GM23338 (cell line): Measurements from ENCODE around the gene STAM2.

Experiments used
- CREB1 ChIP-seq: fragments of 250-450 bp; sonication (Bioruptor Pico); IDR thresholded peaks from 2 replicates; pipeline ENCODE4 v1.5.0; 2020; ENCODE audit warnings: low read depth, mild to moderate bottlenecking, moderate library complexity
- EZH2 ChIP-seq: fragments of 200-600 bp; sonication (generic); IDR thresholded peaks from one replicate; pipeline ENCODE4 v1.8.0; 2017; ENCODE audit warnings: antibody characterized with exemption, mild to moderate bottlenecking, low read depth; ENCODE audit not compliant: unreplicated experiment
- EZH2phosphoT487 ChIP-seq: fragments of 200-600 bp; sonication (generic); IDR thresholded peaks from one replicate; pipeline ENCODE4 v1.8.1; 2018; ENCODE audit warnings: antibody characterized with exemption; ENCODE audit not compliant: unreplicated experiment
- REST ChIP-seq: IDR thresholded peaks from one replicate; pipeline ENCODE4 v1.6.1; 2018; ENCODE audit warnings: antibody characterized with exemption; ENCODE audit not compliant: unreplicated experiment
- STAT1 ChIP-seq: IDR thresholded peaks from one replicate; pipeline ENCODE4 v1.6.1; 2016; ENCODE audit warnings: antibody characterized with exemption; ENCODE audit not compliant: unreplicated experiment
- ZNF331 ChIP-seq: fragments of 250-450 bp; sonication (Bioruptor Pico); IDR thresholded peaks from 2 replicates; pipeline ENCODE4 v1.5.0; 2020; ENCODE audit warnings: low read depth, mild to moderate bottlenecking, moderate library complexity
- TF ChIP-seq, protein P1 (sequence below), 2 experiments: fragments of 200-600 bp in 1 of 2; sonication (generic) in 1 of 2; conservative IDR thresholded peaks; 2 replicates each; pipeline versions ENCODE4 v1.5.1 to v1.6.1; 2016 to 2017; ENCODE audit warnings: antibody characterized with exemption in 2 of 2, low read depth in 2 of 2, mild to moderate bottlenecking in 2 of 2, moderate library complexity in 1 of 2

GRCh38 chr2:152114366-152114765 lies 61.2 kb downstream of the STAM2 start:
- TF ChIP-seq, protein P1, sequence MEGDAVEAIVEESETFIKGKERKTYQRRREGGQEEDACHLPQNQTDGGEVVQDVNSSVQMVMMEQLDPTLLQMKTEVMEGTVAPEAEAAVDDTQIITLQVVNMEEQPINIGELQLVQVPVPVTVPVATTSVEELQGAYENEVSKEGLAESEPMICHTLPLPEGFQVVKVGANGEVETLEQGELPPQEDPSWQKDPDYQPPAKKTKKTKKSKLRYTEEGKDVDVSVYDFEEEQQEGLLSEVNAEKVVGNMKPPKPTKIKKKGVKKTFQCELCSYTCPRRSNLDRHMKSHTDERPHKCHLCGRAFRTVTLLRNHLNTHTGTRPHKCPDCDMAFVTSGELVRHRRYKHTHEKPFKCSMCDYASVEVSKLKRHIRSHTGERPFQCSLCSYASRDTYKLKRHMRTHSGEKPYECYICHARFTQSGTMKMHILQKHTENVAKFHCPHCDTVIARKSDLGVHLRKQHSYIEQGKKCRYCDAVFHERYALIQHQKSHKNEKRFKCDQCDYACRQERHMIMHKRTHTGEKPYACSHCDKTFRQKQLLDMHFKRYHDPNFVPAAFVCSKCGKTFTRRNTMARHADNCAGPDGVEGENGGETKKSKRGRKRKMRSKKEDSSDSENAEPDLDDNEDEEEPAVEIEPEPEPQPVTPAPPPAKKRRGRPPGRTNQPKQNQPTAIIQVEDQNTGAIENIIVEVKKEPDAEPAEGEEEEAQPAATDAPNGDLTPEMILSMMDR (conservative IDR thresholded peaks at IDR 0.05; ENCODE audit: low read depth in 2 of 2) = no peak
- TF ChIP-seq EZH2 (no peak), CREB1 (CRISPR knock-in tag) (no peak), REST (no peak), EZH2phosphoT487 (no peak), STAT1 (no peak), ZNF331 (CRISPR knock-in tag) (no peak)
